GM12892 (cell line): Measurements from ENCODE around the gene BPIFA1.

Source experiments
- POLR2A ChIP-seq: IDR thresholded peaks from 2 replicates; pipeline ENCODE4 v1.6.1; 2011; ENCODE audit warnings: low read depth, low read length, control low read depth
- POLR2AphosphoS5 ChIP-seq: IDR thresholded peaks from 2 replicates; pipeline ENCODE4 v1.6.1; 2011; ENCODE audit warnings: low read depth, low read length, control low read depth
- TAF1 ChIP-seq: IDR thresholded peaks from 2 replicates; pipeline ENCODE4 v1.6.1; 2011; ENCODE audit warnings: low read depth, mild to moderate bottlenecking, control low read depth, low read length, borderline replicate concordance

DNA sequence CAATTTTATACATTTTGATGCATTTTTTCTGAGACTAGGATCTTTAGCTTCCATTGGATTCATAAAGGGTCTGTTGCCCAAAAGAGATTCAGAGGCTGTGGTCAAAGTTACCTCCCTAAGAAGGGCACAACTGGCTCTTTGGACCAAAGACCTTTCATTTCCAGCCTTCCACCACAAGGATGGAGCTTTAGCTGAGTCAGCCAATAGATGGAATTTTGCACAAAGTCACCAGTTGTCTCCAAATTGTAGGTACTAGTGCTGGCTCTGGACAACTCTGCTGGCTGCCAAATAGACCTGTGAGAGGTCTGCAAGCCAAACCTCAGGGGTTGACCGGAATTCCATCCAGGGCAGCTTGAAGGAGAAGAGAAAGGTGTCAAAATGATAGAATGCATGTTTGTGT lies 555 bp downstream of the BPIFA1 start:
- TF ChIP-seq POLR2AphosphoS5 (no peak), POLR2A (no peak), TAF1 (no peak)
